Stimulated activated CD8-positive, alpha-beta memory T cell treated with anti-CD3 and anti-CD28 coated beads, Interleukin-4, amount 100 ng/mL, for 24 hours (primary cell): ENCODE measurements around the gene IKZF2.

Experiments used
- DNase-seq: peaks from one replicate; pipeline ENCODE4 v3.0.0-alpha.2; 2020; ENCODE audit warnings: low read depth

IKZF2 gene

DNA sequence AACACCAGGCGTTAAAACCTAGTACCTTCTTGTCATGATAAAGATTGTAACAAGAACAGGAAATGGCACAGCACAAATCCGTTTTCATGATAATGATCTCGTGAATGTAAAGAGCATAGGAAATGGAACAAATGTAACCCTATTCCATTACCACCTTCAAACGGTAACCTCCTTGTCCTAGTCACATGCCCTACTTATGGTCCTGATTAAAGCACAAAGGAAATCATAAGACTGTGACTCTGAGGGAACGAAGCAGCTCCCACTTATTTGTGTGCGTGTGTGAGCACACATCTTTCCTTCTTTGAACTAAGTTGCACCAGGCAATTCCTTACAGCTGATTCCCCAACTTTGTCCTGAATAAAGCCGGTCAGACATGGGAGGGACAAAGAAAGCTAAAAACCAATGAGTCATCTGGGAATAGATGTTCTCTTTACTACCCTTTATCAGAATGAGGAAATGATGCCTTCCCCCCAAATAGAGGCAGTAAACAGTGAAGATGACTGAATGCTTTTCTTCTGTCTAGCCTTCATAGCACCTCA is 192.6 kb downstream of the IKZF2 start:
- DNase-seq: no peak

DNA sequence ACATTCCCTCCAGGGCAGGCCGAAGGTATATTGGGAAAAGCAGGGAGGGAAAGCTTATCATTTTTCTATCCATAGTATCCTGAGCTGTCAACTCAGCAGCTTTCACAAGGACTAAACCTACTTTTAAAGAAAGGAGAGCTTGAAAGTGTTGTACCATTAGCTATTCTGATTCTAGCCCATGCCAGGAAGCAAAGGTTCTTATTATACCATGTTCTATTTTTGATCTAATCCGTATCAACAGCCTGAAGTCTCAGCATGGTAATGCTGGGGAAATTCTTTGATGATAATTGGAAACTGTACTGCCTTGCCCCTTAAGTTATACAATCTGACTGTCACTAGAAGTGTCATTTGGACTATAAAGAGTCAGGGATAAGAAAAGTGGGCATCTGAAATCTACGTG is 193.3 kb downstream of the IKZF2 start:
- DNase-seq: no peak

DNA sequence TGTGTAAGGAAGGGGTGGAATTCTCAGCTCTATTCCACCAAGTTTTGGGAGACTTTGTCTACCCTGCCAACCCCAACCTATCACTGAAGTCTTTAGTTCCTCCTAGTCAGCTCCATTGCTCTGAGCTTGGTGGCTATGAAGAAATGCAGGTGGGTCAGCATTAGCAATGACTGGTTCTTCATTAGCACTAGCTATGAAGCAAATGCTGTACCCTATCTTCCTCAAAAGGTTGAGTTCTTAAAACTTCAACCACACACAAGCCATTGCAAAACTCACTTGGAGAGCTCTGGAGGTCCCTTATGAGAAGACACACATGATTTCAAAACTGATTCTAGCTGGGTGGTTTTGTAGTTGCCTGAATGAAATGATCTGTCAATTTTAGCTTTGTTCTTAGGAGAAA is 193.8 kb downstream of the IKZF2 start:
- no peak for DNase-seq

DNA sequence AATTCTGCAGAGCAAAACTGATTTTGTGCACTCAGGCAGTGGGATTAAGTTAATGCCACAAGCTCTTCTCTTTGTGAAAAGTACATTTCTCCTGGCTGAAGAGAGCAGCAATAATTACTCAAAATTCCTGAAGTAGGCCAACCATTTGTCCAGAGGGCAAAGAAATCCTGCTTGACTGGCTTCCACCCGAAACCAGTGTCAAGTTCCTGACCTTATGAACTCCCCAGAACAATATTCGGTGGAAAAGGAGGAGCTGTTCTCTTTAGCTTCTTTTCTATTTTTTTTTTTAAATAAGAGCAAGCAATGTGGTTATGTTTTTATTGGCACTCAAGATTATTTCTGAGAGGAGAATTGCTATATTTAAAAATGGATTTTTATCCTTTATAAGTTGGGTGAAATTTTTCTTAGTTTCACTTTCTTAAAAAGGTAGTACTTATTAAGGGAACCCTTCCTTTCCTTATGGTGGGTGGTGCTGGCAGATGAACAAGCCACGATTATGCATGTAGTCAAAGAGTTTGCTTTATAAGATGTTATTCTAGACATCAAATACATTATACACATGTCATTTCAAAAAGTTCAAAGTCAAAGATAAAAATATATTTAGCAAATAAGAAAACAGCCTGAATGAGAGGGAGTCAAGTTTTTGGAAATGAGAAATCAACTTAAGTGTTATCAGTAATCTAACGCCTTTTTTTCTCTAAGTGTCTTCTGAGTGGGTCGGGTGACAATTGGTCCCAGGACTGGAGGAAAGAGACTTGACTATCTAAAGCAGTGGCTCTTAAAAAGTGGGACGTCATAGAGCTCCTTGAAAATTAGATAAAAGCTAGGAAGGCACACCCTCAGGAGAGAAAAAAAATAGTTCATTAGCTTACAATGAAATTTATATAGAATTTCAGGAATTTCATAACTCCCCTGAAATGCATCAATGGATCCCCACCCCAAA is 194.5 kb downstream of the IKZF2 start:
- no peak for DNase-seq

DNA sequence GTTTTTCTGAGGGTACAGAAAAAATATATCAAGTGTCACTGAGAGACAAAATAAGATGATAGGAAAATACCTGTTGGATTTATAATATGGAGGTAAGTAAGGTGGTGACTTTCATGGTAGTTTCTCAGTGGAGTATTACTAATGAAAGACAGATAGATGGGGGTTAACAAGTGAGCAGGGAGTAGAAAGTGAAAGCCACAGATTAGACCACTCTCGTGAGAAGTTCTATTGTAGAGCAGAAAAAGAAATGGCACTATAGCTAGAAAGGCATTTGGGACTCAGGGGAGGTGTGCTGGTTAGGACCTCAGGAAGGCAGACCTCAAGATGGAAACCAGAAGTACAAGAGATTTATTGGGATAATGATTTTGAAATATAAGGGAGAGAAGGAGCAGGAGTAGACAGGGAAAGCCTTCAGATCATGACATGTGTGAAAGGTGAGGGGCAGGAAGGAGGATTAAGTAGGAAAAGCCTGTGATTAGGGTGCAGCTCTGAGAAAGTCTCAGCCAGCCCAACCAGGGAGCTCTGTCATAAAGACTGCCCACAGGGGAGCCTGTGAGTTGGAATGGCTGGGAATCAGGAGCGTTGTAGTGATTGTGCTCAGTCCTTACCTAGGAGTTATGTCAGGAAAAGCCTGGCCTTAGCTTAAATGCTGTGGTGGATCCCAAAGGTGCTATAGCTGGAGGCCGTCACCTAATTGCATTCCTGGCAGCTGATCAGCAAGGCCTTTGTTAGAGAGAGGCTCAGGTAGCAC is 198.1 kb downstream of the IKZF2 start:
- no peak for DNase-seq

DNA sequence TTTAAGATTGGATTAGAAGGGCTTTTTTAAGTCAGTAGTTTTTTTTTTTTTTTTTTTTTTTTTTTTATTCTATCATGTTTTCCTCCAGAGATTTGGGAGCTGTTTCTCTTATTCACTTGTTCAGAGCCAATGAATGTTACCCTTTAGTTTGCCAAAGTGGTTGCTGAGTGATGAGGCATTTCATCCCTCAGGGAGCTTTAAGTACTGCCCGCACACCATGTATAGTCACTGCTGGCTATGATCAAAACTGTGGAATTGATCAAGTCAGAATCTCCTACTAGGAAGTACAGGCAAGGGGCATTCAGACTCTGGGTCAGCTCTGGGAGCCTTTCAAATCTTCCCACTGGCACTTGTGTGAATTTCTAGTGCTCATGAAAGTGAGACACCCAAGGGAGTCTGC is 201.6 kb downstream of the IKZF2 start:
- DNase-seq: no peak
